Measurements from ENCODE around the gene ZNF77.

ZNF77 gene

DNA sequence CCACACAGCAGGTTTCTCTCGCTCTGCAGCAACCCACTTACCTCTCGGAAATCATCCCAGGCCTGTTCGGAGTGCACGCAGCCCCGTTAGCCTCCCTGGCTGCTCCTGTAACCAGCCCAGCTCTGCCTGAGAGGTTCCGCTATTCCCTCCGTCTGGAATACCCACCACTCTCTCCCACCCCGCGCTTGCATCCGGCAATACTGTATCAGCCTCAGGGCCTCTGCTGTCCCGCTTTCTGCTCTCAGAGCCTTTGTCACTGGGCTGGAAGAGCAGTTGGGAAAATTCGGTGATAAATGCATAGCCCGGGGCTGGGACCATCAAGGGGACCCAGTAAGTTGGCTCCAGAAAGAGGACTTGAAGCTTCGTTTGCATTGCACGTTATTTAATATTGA, 31.8 kb upstream of the ZNF77 start:
- H3K27ac ChIP-seq (ENCODE audit: low read length): peak overlapping the region; percentile 65
- H3K9ac ChIP-seq (ENCODE audit: low read depth, low read length): peak overlapping the region; percentile 53

DNA sequence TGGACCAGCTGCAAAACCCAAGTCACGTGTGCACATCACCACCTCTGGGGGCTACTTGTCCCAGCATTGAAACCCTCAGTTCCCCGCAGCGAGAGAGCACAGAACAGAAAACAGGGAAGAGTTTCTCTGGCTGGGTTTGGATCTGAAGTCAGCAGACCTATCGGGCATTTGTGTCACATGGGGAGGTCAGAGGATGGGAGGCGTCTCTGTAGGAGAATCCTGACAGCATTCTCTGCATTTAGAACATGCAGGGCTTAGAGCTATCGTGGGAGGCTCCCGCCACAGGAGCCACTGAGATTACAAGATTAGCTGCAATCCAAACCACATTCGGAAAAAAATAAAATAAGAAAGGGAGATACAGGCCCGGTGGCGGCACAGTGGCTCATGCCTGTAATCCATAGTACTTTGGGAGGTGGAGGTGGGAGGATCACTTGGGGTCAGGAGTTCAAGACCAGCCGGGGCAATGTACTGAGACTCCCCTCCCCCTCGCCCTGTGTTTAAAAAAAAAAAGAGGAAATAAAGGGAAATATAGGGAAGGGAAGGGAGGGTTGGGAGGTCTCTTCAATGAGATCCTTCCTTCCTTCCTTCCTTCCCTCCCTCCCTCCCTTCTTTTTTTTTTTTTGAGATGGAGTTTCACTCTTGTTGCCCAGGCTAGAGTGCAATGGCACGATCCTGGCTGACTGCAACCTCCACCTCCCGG, 29.7 kb upstream of the ZNF77 start:
- Histone ChIP-seq H3K9me3 (ENCODE audit: insufficient read depth, low read length, severe bottlenecking) (no peaks in the 10 kb centered on the region), H3K27me3 (ENCODE audit: insufficient read depth, low read length, poor library complexity) (no peaks in the 10 kb centered on the region), H3K4me1 (ENCODE audit: insufficient read depth, low read length) (peaks cover 18% of the 10 kb centered on the region), H3K4me2 (ENCODE audit: insufficient read depth, low read length) (no peak overlapping the region), H3K36me3 (ENCODE audit: insufficient read depth, low read length) (no peaks in the 10 kb centered on the region), H3K27ac (ENCODE audit: low read length) (no peak overlapping the region), H3K9ac (ENCODE audit: low read depth, low read length) (no peak overlapping the region), H3K4me3 (ENCODE audit: low read depth in 1 of 2, low read length in 2 of 2) (no peak overlapping the region), H4K20me1 (ENCODE audit: insufficient read depth, low read length) (no peaks in the 10 kb centered on the region), H2AFZ (ENCODE audit: low read depth, low read length) (no peak overlapping the region), H3K79me2 (ENCODE audit: insufficient read depth, low read length) (no peaks in the 10 kb centered on the region)
- no peak for TF ChIP-seq EZH2 (IDR thresholded peaks at IDR 0.05; ENCODE audit: borderline replicate concordance, low read depth, low read length, severe bottlenecking)
- TF ChIP-seq, protein P1, sequence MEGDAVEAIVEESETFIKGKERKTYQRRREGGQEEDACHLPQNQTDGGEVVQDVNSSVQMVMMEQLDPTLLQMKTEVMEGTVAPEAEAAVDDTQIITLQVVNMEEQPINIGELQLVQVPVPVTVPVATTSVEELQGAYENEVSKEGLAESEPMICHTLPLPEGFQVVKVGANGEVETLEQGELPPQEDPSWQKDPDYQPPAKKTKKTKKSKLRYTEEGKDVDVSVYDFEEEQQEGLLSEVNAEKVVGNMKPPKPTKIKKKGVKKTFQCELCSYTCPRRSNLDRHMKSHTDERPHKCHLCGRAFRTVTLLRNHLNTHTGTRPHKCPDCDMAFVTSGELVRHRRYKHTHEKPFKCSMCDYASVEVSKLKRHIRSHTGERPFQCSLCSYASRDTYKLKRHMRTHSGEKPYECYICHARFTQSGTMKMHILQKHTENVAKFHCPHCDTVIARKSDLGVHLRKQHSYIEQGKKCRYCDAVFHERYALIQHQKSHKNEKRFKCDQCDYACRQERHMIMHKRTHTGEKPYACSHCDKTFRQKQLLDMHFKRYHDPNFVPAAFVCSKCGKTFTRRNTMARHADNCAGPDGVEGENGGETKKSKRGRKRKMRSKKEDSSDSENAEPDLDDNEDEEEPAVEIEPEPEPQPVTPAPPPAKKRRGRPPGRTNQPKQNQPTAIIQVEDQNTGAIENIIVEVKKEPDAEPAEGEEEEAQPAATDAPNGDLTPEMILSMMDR (IDR thresholded peaks at IDR 0.05; ENCODE audit: borderline replicate concordance, extremely low read depth, low read length, poor library complexity, severe bottlenecking): no peak
- ATAC-seq (ENCODE audit: insufficient read depth, low read depth) (no peak), DNase-seq (peak; percentile 37)

More for the DNA sequence above, 31.8 kb upstream of the ZNF77 start:
- H2AFZ ChIP-seq (ENCODE audit: low read depth, low read length): peak overlapping the region; percentile 85
- peak overlapping the region; percentile 31 to 68 for H3K4me3 ChIP-seq (ENCODE audit: low read depth in 1 of 2, low read length in 2 of 2)
- H4K20me1 ChIP-seq (ENCODE audit: insufficient read depth, low read length): no peaks in the 10 kb centered on the region
- no peak for DNase-seq
- TF ChIP-seq EZH2 (IDR thresholded peaks at IDR 0.05; ENCODE audit: borderline replicate concordance, low read depth, low read length, severe bottlenecking): no peak
- TF ChIP-seq, protein P1 (IDR thresholded peaks at IDR 0.05; ENCODE audit: borderline replicate concordance, extremely low read depth, low read length, poor library complexity, severe bottlenecking): no peak
- no peaks in the 10 kb centered on the region for H3K27me3 ChIP-seq (ENCODE audit: insufficient read depth, low read length, poor library complexity)
- no peak for ATAC-seq (ENCODE audit: insufficient read depth, low read depth)
- H3K79me2 ChIP-seq (ENCODE audit: insufficient read depth, low read length): no peaks in the 10 kb centered on the region
- H3K36me3 ChIP-seq (ENCODE audit: insufficient read depth, low read length): no peaks in the 10 kb centered on the region
- no peaks in the 10 kb centered on the region for H3K9me3 ChIP-seq (ENCODE audit: insufficient read depth, low read length, severe bottlenecking)
- H3K4me2 ChIP-seq (ENCODE audit: insufficient read depth, low read length): peak overlapping the region; percentile 90
- H3K4me1 ChIP-seq (ENCODE audit: insufficient read depth, low read length): peaks cover 18% of the 10 kb centered on the region

DNA sequence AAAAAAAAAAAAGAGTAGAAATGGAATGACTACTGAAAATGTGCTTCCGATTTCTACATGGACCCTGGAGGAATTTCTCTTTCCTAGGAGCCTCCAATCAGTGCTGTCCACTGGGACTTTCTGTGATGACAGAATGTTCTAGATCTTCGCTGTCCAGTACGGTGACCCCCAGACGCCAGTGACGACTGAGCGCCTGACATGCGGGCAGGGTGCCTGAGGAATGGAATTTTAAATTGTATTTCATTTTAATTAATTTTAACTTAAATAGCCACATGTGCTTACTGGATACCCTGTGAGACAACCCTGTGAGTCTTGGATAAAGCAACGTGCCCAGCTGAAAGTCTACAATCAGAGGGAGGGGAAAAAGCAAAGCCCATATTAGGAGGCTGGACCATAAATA, 28.5 kb upstream of the ZNF77 start:
- H3K27me3 ChIP-seq (ENCODE audit: insufficient read depth, low read length, poor library complexity): no peaks in the 10 kb centered on the region
- H3K9ac ChIP-seq (ENCODE audit: low read depth, low read length): no peak overlapping the region
- H3K79me2 ChIP-seq (ENCODE audit: insufficient read depth, low read length): no peaks in the 10 kb centered on the region
- H3K4me3 ChIP-seq (ENCODE audit: low read depth in 1 of 2, low read length in 2 of 2): no peak overlapping the region
- DNase-seq (no peak), ATAC-seq (ENCODE audit: insufficient read depth, low read depth) (no peak)
- H2AFZ ChIP-seq (ENCODE audit: low read depth, low read length): no peak overlapping the region
- peaks cover 24% of the 10 kb centered on the region for H3K4me1 ChIP-seq (ENCODE audit: insufficient read depth, low read length)
- H3K36me3 ChIP-seq (ENCODE audit: insufficient read depth, low read length): no peaks in the 10 kb centered on the region
- no peaks in the 10 kb centered on the region for H4K20me1 ChIP-seq (ENCODE audit: insufficient read depth, low read length)
- TF ChIP-seq EZH2 (IDR thresholded peaks at IDR 0.05; ENCODE audit: borderline replicate concordance, low read depth, low read length, severe bottlenecking): no peak
- TF ChIP-seq, protein P1 (IDR thresholded peaks at IDR 0.05; ENCODE audit: borderline replicate concordance, extremely low read depth, low read length, poor library complexity, severe bottlenecking): no peak
- H3K27ac ChIP-seq (ENCODE audit: low read length): no peak overlapping the region
- H3K9me3 ChIP-seq (ENCODE audit: insufficient read depth, low read length, severe bottlenecking): no peaks in the 10 kb centered on the region
- no peak overlapping the region for H3K4me2 ChIP-seq (ENCODE audit: insufficient read depth, low read length)

Measured in DND-41 (cell line).